Mucosa of descending colon (tissue), 3 donors: ENCODE data around the gene LAMA2. TPM values are rescaled to one million over a fixed set of nuclear protein-coding genes. Genes with fewer than 3 reads are reported as not detected.

Source experiments
- ATAC-seq: fragments of 200-7000 bp; cut with Tn5 transposase; one replicate; pipeline ENCODE4 v1.9.1; 2020; ENCODE audit warnings: mild to moderate bottlenecking, moderate library complexity
- DNase-seq, 3 donors: peaks; one replicate each; pipeline ENCODE4 v3.0.0-alpha.2; 2020
- H3K36me3 ChIP-seq: fragments of 200-600 bp; one replicate; pipeline ENCODE4 v1.8.0; 2021; ENCODE audit warnings: low read depth, mild to moderate bottlenecking
- H3K4me1 ChIP-seq: fragments of 200-600 bp; one replicate; pipeline ENCODE4 v1.8.0; 2021; ENCODE audit warnings: low read depth, mild to moderate bottlenecking
- H3K4me3 ChIP-seq: fragments of 200-600 bp; one replicate; pipeline ENCODE4 v1.8.0; 2021; ENCODE audit warnings: mild to moderate bottlenecking
- H3K9me3 ChIP-seq: fragments of 200-600 bp; one replicate; pipeline ENCODE4 v1.8.0; 2021; ENCODE audit warnings: mild to moderate bottlenecking
- intact Hi-C, 2 donors: fragments of 100-400 bp; cut with DNase I in 1 of 2; cut with micrococcal nuclease in 1 of 2; formaldehyde crosslinking; loops; one replicate each; pipeline versions ENCODE4 v1.11.0 to v1.11.1; 2022; cut with DNase I, micrococcal nuclease
- total RNA-seq, 3 donors: library from RNA; stranded (reverse); fragmentation: NEBNext Ultra II Directional in 2 of 3; extraction: Animal tissue kit (Norgen Biotek cat#: 25700) in 2 of 3; gene quantifications; one replicate each; pipeline versions ENCODE4 v1.2.1 to v1.2.4, GENCODE V29; 2021 to 2023
- TF ChIP-seq, protein P1 (sequence below): fragments of 200-600 bp; IDR thresholded peaks from one replicate; pipeline ENCODE4 v1.8.0; 2022; ENCODE audit warnings: antibody characterized with exemption, mild to moderate bottlenecking
- donor health status: DM: no; HTN: no; CAD: no; lungs with moderate emphysema.
- donor health status: DM: no; HTN: no; CAD: no.
- donor health status: DM: no; HTN: yes; CAD: no.

Gene LAMA2
- total RNA-seq, 3 donors from 2014 or later = 3.6 to 29.4 (median 18.4) TPM

DNA sequence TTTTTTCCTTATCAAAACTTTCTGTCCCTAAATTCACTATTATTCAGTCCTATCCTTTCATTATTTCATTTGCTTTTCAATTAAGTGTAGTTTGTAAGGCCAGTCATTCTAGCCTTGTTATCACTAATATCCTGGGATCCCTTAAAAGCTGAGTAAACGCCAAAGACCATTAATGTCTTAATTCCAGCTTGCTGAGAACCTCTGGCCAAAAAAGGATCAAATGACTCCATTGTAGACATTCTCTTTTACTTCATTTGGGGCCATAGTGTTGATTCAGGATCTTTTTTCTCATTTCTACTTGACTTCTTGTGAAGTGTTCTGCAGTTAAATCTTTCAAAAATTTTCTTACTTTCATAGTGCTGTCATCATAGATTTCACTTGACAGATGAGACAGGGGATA is 379.7 kb downstream of the LAMA2 start:
- H3K36me3 ChIP-seq = no peaks in the 10 kb centered on the region
- H3K4me1 ChIP-seq = no peaks in the 10 kb centered on the region
- ATAC-seq (no peak), DNase-seq (no peak)
- intact Hi-C loops = no loop called here
- TF ChIP-seq, protein P1, sequence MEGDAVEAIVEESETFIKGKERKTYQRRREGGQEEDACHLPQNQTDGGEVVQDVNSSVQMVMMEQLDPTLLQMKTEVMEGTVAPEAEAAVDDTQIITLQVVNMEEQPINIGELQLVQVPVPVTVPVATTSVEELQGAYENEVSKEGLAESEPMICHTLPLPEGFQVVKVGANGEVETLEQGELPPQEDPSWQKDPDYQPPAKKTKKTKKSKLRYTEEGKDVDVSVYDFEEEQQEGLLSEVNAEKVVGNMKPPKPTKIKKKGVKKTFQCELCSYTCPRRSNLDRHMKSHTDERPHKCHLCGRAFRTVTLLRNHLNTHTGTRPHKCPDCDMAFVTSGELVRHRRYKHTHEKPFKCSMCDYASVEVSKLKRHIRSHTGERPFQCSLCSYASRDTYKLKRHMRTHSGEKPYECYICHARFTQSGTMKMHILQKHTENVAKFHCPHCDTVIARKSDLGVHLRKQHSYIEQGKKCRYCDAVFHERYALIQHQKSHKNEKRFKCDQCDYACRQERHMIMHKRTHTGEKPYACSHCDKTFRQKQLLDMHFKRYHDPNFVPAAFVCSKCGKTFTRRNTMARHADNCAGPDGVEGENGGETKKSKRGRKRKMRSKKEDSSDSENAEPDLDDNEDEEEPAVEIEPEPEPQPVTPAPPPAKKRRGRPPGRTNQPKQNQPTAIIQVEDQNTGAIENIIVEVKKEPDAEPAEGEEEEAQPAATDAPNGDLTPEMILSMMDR = no peak
- H3K4me3 ChIP-seq = no peak overlapping the region
- no peaks in the 10 kb centered on the region for H3K9me3 ChIP-seq

- no peaks in the 10 kb centered on the region for H3K36me3 ChIP-seq
- TF ChIP-seq, protein P1 = no peak
- H3K4me3 ChIP-seq = no peak overlapping the region
- ATAC-seq (no peak), DNase-seq (no peak)
- no peaks in the 10 kb centered on the region for H3K4me1 ChIP-seq
- H3K9me3 ChIP-seq = no peaks in the 10 kb centered on the region
- intact Hi-C loops = no loop called here
These were observed 380.2 kb downstream of the LAMA2 start for GRCh38 chr6:129263176-129263575.

- intact Hi-C loops = no loop called here
- TF ChIP-seq, protein P1 = no peak
- no peaks in the 10 kb centered on the region for H3K4me1 ChIP-seq
- H3K36me3 ChIP-seq = no peaks in the 10 kb centered on the region
- H3K9me3 ChIP-seq = no peaks in the 10 kb centered on the region
- H3K4me3 ChIP-seq = no peak overlapping the region
- ATAC-seq = no peak
- DNase-seq = no peak
These were observed 381.6 kb downstream of the LAMA2 start for GRCh38 chr6:129264480-129265045.

DNA sequence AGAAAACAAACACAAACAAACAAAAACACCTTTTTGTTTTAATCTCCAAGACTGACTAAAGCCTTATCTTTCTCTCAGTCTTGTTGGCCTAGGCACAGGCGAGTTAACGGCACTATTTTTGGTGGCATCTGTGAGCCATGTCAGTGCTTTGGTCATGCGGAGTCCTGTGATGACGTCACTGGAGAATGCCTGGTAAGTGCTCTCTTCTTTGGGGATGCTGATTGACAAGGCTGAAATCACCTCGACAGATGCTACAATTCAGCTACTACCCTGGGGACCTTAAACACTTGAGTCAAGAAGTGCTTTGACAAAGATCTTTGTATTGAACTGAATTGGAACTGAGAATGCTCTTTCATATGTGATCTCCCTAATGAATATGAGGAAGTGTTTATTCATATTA is 384.1 kb downstream of the LAMA2 start:
- Histone ChIP-seq H3K9me3 (no peaks in the 10 kb centered on the region), H3K4me1 (no peaks in the 10 kb centered on the region), H3K36me3 (no peaks in the 10 kb centered on the region), H3K4me3 (no peak overlapping the region)
- ATAC-seq = no peak
- DNase-seq = no peak
- intact Hi-C loops = no loop called here
- TF ChIP-seq, protein P1 = no peak

DNA sequence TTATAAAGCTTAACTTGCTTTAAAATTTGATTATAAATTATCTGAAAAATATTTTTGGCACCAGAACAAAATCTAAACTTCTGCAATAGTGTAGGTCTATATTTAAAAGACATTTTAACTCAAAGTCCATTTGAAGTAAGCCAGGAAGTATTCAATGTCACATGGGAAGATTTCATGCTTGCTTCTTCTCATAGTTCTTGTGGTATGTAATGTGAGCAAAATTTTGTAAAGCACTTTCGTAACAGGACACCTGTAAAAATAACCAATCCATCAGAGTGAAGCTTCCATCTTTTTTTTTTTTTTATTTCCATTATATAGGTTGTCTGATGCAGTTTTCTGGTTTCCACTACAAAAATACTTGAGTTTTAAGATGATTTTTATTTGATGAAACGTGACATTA is 386.1 kb downstream of the LAMA2 start:
- TF ChIP-seq, protein P1 = no peak
- ATAC-seq = no peak
- no peaks in the 10 kb centered on the region for H3K4me1 ChIP-seq
- no peaks in the 10 kb centered on the region for H3K36me3 ChIP-seq
- no peaks in the 10 kb centered on the region for H3K9me3 ChIP-seq
- DNase-seq = no peak
- intact Hi-C loops = no loop called here
- H3K4me3 ChIP-seq = no peak overlapping the region

DNA sequence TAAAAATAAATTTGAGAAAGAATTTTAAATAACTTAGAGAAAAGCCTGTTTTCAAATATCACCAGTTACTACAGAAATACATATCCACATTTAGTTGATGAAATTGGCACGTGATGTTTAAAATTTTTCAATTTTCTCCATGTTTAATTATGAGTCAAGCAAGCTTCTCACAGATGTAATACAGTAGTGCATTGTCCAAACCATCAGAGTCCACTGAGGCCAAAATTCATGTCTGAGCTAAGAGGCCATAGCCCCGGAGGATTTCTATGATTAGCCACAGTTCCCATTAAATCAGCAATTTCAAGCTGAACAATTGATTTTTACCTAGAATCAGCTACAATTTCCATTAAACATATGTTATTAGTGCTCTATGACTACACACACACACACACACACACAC is 387.0 kb downstream of the LAMA2 start:
- no peak for ATAC-seq
- Histone ChIP-seq H3K4me1 (no peaks in the 10 kb centered on the region), H3K4me3 (no peak overlapping the region), H3K9me3 (no peaks in the 10 kb centered on the region), H3K36me3 (no peaks in the 10 kb centered on the region)
- DNase-seq = no peak
- TF ChIP-seq, protein P1 = no peak
- intact Hi-C loops = no loop called here
